Activated T-cell treated with anti-CD3 and anti-CD28 coated beads, Interleukin-2, amount 50 U/mL, for 24 hours (primary cell): ENCODE results near the gene REELD1.

ENCODE experiments used
- DNase-seq: peaks from one replicate; pipeline ENCODE4 v3.0.0-alpha.2; 2020
- H3K27ac Mint-ChIP-seq: 2 replicates; pipeline ENCODE4 v1.8.0; 2020; ENCODE audit warnings: mild to moderate bottlenecking, mixed read lengths
- H3K27me3 Mint-ChIP-seq: 2 replicates; pipeline ENCODE4 v1.8.0; 2020; ENCODE audit warnings: mixed read lengths
- H3K36me3 Mint-ChIP-seq: 2 replicates; pipeline ENCODE4 v1.8.0; 2020; ENCODE audit warnings: low read depth, mixed read lengths
- H3K4me1 Mint-ChIP-seq: 2 replicates; pipeline ENCODE4 v1.8.0; 2020; ENCODE audit warnings: low read depth, mixed read lengths
- H3K4me3 Mint-ChIP-seq: 2 replicates; pipeline ENCODE4 v1.8.0; 2020; ENCODE audit warnings: mild to moderate bottlenecking, moderate library complexity, mixed read lengths
- H3K9me3 Mint-ChIP-seq: 2 replicates; pipeline ENCODE4 v1.8.0; 2020; ENCODE audit warnings: mixed read lengths

REELD1 gene

DNA sequence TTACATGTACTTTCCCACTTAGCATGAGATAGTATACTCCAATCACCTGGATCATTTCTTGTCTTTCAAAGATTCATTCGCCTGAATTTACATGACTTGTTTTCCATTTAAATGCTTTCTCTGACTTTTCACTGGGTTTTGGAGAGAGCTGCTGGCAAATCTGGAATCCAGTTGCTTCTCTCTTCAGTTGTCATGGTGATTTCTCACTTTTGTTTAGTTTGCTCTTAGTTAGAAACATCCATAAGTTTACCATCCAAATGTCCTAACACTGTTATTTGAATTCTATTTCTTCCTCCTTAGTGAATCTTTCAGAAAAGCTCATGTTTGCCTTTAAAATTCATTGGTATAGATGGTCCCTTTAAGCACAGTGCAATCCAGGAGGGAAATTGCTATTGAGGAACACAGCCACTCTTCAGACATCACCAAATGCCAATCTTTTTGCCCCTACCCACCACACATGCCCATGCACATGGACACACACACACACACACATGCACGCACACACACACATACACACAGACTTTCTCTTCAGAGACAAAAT lies 51.7 kb downstream of the REELD1 start:
- Mint-ChIP-seq H3K4me3 (no peak overlapping the region), H3K27ac (no peak overlapping the region), H3K36me3 (peaks cover 5% of the 10 kb centered on the region), H3K27me3 (no peaks in the 10 kb centered on the region), H3K9me3 (no peaks in the 10 kb centered on the region), H3K4me1 (no peaks in the 10 kb centered on the region)
- DNase-seq: no peak

DNA sequence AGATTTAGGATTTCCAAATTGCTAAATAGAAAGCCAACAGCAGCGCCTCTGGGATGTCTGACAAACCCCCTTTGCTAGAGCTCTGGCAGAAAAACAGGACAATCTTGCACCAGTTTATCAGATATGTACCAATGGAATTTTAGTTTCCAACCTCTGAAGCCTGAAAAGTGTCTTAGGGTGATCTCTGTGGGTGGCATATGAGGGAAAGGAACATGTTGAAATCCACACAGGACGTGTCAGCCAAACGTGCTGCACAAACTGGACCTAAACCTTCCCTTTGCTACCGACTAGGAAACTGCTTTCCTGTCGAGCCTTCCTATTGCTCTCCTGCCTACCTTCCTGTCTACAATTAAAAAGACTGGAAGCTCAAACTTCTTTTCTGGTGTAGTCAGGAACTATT lies 53.5 kb downstream of the REELD1 start:
- Mint-ChIP-seq H3K27ac (no peak overlapping the region), H3K4me3 (no peak overlapping the region), H3K36me3 (peaks cover 5% of the 10 kb centered on the region), H3K4me1 (no peaks in the 10 kb centered on the region), H3K27me3 (no peaks in the 10 kb centered on the region), H3K9me3 (no peaks in the 10 kb centered on the region)
- no peak for DNase-seq

DNA sequence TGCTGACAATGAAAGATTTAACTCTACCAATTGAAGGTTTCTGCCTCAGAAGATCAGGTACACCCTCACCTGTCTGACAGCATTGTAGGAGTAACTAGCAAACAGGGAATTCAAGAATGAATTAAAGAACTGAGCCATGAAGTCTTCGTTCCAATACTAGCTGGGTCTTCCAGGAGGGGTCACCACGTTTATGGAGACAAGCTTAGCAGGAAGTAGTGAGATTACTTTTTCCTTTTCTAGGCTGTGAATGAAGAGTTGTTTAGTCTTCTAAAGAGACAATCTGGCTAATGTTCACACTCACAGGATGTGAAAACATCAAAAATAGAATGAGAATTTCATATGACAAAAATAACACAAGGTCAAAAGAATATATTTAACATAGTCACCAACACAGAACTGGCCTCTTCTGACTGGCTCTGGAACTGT lies 54.9 kb downstream of the REELD1 start:
- Mint-ChIP-seq H3K36me3 (peaks cover 5% of the 10 kb centered on the region), H3K4me1 (peaks cover 6% of the 10 kb centered on the region), H3K27ac (no peak overlapping the region), H3K4me3 (no peak overlapping the region), H3K9me3 (no peaks in the 10 kb centered on the region), H3K27me3 (no peaks in the 10 kb centered on the region)
- DNase-seq: no peak

DNA sequence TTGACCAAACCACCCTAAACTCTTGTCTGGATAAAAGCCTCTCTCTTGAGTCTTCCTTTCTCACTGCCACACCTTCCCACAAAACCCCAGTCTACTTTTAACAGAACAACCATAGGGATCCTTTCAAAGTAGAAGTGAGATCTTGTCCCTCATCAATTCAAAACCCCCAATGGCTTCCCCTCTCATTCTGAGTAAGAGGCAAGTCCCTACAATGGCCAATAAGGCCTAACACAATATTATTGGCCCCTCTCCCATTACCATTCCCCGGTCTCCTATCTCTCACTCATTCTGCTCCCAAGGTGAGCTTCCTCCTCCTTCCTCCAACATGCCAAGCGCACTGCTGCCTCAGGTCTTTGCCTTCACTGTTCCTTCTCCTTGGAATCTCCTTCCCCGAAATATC lies 57.1 kb downstream of the REELD1 start:
- Mint-ChIP-seq H3K27ac (no peak overlapping the region), H3K9me3 (no peaks in the 10 kb centered on the region), H3K27me3 (no peaks in the 10 kb centered on the region), H3K36me3 (peaks cover 5% of the 10 kb centered on the region), H3K4me1 (peaks cover 8% of the 10 kb centered on the region), H3K4me3 (no peak overlapping the region)
- no peak for DNase-seq

DNA sequence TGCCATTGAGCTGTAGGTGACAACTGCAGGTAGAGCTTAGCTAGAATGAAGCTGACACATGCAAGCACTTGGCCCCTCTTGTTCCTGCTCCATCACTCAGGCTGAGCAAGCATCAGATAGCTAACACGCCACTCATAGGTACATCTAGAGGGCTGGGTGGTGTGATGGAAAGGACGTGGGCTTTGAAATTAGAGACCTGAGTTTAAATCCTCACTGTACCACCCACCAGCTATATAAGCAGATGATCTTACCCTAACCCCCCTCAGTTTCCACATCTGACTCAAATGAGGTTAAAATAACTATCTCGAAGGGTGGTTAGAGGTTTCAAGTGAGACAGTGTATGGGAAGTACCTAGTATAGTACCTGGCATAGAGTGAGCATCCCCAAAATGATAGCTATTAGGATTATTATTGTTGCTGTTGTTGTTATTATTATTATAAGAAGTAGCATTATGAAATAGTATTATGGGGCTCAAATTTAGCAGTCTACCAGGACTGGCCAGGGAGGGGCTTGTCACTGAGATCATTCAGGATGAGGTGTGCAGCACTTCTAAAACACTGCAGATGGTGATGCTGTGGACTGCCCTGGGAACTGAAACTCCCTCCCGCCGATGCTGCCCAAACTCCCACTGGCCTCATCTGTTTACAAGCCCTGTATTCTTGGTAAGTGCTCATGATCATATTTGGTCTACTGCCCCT lies 59.0 kb downstream of the REELD1 start:
- H3K27ac Mint-ChIP-seq: no peak overlapping the region

DNA sequence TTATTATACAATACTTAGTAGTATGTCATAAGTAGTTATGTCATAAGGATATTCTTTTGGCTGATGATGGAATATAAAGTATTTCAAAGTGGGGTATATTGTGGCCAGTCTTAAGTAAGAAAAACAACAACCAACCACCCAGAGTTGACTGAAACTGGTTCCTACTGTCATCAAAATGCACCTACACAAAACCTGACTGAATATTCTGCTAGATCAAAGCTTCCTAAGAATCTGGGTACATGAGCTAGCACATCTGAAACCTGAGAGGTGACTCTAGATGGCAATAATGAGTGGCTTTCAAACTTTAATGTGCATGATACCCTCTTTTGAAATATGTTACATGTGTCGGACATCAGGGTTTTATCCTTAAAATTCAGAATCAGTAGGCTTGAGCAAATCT lies 60.4 kb downstream of the REELD1 start:
- Mint-ChIP-seq H3K36me3 (peaks cover 3% of the 10 kb centered on the region), H3K9me3 (no peaks in the 10 kb centered on the region), H3K4me3 (no peak overlapping the region), H3K4me1 (peaks cover 8% of the 10 kb centered on the region), H3K27ac (no peak overlapping the region), H3K27me3 (no peaks in the 10 kb centered on the region)
- DNase-seq: no peak

More for the DNA sequence above, 59.0 kb downstream of the REELD1 start:
- Mint-ChIP-seq H3K4me1 (peaks cover 8% of the 10 kb centered on the region), H3K9me3 (no peaks in the 10 kb centered on the region), H3K4me3 (no peak overlapping the region), H3K36me3 (peaks cover 5% of the 10 kb centered on the region), H3K27me3 (no peaks in the 10 kb centered on the region)
- no peak for DNase-seq

DNA sequence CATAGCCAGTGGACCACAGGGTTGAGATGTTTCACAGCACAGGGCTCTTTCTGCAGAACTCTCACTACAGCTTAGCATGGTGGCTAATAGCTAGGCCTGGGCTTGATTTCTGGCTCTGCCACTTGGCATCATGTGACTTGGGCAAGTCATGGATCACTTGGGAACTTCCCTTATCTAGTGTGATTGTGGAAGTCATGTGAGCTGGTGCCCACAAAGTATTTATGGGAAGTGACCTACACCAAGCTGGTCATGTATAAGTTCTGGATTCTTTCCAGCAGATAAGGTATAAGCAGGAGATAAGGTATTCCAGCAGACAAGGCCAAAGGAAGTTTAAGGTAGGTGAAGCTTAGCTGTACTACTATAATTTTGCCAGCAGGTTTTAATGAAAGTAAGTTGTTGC lies 61.0 kb downstream of the REELD1 start:
- Mint-ChIP-seq H3K27me3 (no peaks in the 10 kb centered on the region), H3K4me1 (peaks cover 8% of the 10 kb centered on the region), H3K27ac (no peak overlapping the region), H3K36me3 (peaks cover 3% of the 10 kb centered on the region), H3K4me3 (no peak overlapping the region), H3K9me3 (no peaks in the 10 kb centered on the region)
- DNase-seq: no peak

DNA sequence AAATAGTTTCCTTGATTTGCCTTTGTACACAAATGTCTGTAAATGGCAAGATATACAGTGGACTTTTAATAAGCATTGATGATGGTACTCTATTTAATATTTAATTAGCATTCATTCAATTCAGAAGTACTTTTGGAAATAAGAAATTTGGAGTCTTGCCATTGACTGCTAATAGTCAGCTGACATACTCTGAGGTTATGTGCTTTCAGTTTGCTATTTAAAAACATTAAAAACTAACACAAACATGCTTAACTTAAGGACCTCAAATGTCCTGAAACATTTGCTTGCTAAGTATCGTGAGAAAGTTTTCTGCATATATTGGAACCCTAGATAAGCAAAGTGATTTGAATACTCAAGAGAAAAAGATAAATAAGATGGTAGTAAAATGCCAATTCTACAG lies 64.6 kb downstream of the REELD1 start:
- H3K4me1 Mint-ChIP-seq: peaks cover 2% of the 10 kb centered on the region
- H3K4me3 Mint-ChIP-seq: no peak overlapping the region
- no peak for DNase-seq
- no peaks in the 10 kb centered on the region for H3K9me3 Mint-ChIP-seq
- no peak overlapping the region for H3K27ac Mint-ChIP-seq
- peaks cover 12% of the 10 kb centered on the region for H3K36me3 Mint-ChIP-seq
- H3K27me3 Mint-ChIP-seq: no peaks in the 10 kb centered on the region
